Measurements from ENCODE around the gene MAFB. TPM values are rescaled to one million over a fixed set of nuclear protein-coding genes. Genes with fewer than 3 reads are reported as not detected.

The MAFB gene
- total RNA-seq, 2 experiments from 2014 or later: not detected

DNA sequence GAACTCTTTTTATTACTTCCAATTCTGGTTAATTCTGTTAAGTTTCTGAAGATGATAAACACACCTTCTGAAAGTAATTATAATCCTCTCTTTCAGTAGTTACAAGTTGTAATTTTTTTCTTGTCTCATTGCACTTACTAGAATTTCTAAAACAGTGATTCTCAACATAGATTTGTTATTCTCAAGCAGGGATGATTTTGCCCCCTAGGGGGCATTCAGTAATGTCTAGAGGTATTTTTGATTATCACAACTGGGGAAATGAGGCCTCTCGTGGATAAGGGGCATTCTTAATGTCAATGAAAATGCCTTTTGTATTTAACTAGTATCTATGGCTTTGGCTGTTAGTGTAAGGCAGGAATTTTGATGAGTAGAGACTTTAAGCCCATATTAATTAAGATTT, 39.4 kb upstream of the MAFB start:
- peak; percentile 41 for DNase-seq (ENCODE audit: low spot score)
- Histone ChIP-seq H3K27ac (ENCODE audit: low read depth, low read length, poor library complexity, severe bottlenecking) (no peak overlapping the region), H3K36me3 (ENCODE audit: insufficient read depth, low read length) (no peaks in the 10 kb centered on the region), H3K4me3 (ENCODE audit: low read depth, low read length, poor library complexity, severe bottlenecking) (no peak overlapping the region), H2AFZ (ENCODE audit: low read length) (no peak overlapping the region), H3K4me2 (ENCODE audit: low read length) (no peak overlapping the region), H3K79me2 (ENCODE audit: insufficient read depth, low read depth, low read length) (no peaks in the 10 kb centered on the region), H3K9me2 (ENCODE audit: insufficient read depth, low read length) (no peaks in the 10 kb centered on the region), H3K9me3 (ENCODE audit: low read length) (peaks cover 10% of the 10 kb centered on the region; the same call in 1 of the 2 replicates), H4K20me1 (ENCODE audit: insufficient read depth, low read length) (no peaks in the 10 kb centered on the region), H3K4me1 (ENCODE audit: insufficient read depth, low read length, poor library complexity, severe bottlenecking) (no peaks in the 10 kb centered on the region)
- CTCF ChIA-PET (ENCODE audit: unreplicated experiment): no interaction called here
- no TSS peak for BruUV-seq (replicated peaks)
- TF ChIP-seq EZH2phosphoT487 (IDR thresholded peaks at IDR 0.05; ENCODE audit: borderline replicate concordance, low read depth, low read length): no peak
- TF ChIP-seq, protein P1, sequence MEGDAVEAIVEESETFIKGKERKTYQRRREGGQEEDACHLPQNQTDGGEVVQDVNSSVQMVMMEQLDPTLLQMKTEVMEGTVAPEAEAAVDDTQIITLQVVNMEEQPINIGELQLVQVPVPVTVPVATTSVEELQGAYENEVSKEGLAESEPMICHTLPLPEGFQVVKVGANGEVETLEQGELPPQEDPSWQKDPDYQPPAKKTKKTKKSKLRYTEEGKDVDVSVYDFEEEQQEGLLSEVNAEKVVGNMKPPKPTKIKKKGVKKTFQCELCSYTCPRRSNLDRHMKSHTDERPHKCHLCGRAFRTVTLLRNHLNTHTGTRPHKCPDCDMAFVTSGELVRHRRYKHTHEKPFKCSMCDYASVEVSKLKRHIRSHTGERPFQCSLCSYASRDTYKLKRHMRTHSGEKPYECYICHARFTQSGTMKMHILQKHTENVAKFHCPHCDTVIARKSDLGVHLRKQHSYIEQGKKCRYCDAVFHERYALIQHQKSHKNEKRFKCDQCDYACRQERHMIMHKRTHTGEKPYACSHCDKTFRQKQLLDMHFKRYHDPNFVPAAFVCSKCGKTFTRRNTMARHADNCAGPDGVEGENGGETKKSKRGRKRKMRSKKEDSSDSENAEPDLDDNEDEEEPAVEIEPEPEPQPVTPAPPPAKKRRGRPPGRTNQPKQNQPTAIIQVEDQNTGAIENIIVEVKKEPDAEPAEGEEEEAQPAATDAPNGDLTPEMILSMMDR (conservative IDR thresholded peaks at IDR 0.05; ENCODE audit: low read length): peak; percentile 80
- POLR2A ChIA-PET: interaction anchor here (0.6 to 1.5 kb wide), 2 partner anchors 11 to 54 kb away, joined by 4 read pairs; no protein-coding TSS in a partner anchor
- intact Hi-C loops (cut with micrococcal nuclease; ENCODE audit: unreplicated experiment): no loop called here

DNA sequence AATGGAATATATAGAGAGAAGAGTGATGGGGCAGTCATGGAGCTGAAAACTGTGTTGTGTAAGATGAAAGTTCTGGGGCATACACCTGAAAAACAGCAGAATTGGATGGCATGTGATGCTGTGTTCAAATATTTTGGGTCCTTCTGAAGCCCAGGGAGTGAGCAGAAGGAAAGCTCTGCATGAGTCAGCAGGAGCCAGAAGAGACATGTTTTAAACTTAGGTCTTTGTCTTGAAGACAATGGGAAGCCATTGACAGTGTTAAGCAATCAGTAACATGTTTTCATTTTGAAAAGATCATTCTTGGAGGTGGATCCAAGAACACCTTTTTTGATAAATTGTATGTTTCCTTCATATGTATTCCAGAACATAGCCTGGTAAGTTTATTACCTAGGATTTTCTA, 38.9 kb upstream of the MAFB start:
- Histone ChIP-seq H2AFZ (ENCODE audit: low read length) (no peak overlapping the region), H3K9me2 (ENCODE audit: insufficient read depth, low read length) (no peaks in the 10 kb centered on the region), H3K4me2 (ENCODE audit: low read length) (no peak overlapping the region), H3K79me2 (ENCODE audit: insufficient read depth, low read depth, low read length) (no peaks in the 10 kb centered on the region), H3K9me3 (ENCODE audit: low read length) (peaks cover 10% of the 10 kb centered on the region; the same call in 1 of the 2 replicates), H3K36me3 (ENCODE audit: insufficient read depth, low read length) (no peaks in the 10 kb centered on the region), H3K4me3 (ENCODE audit: low read depth, low read length, poor library complexity, severe bottlenecking) (no peak overlapping the region), H3K27ac (ENCODE audit: low read depth, low read length, poor library complexity, severe bottlenecking) (no peak overlapping the region), H3K4me1 (ENCODE audit: insufficient read depth, low read length, poor library complexity, severe bottlenecking) (no peaks in the 10 kb centered on the region), H4K20me1 (ENCODE audit: insufficient read depth, low read length) (no peaks in the 10 kb centered on the region)
- TF ChIP-seq EZH2phosphoT487 (IDR thresholded peaks at IDR 0.05; ENCODE audit: borderline replicate concordance, low read depth, low read length): no peak
- TF ChIP-seq, protein P1 (conservative IDR thresholded peaks at IDR 0.05; ENCODE audit: low read length): no peak
- CTCF ChIA-PET (ENCODE audit: unreplicated experiment): no interaction called here
- DNase-seq (ENCODE audit: low spot score): no peak
- no TSS peak for BruUV-seq (replicated peaks)
- POLR2A ChIA-PET: no interaction called here
- intact Hi-C loops (cut with micrococcal nuclease; ENCODE audit: unreplicated experiment): no loop called here

DNA sequence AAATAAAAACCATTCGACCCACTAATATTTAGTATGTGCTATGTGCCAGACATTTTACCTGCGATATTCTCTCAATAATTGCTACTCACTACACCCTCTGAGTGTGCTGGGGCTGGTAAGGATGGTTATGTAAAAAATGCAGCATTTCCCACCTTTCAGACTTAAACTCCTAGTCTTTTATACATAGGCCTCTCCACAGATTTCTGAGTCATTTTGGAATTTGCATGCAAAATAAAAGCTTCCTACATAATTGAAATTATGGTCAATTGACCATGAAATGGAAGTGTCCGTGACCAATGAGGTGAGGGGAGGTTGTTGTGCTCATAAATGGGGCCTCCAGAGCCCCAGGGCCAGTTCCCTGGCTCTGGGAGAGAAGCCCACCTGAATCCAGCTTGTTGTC, 37.7 kb upstream of the MAFB start:
- Histone ChIP-seq H3K36me3 (ENCODE audit: insufficient read depth, low read length) (no peaks in the 10 kb centered on the region), H3K9me2 (ENCODE audit: insufficient read depth, low read length) (no peaks in the 10 kb centered on the region), H3K4me3 (ENCODE audit: low read depth, low read length, poor library complexity, severe bottlenecking) (no peak overlapping the region), H4K20me1 (ENCODE audit: insufficient read depth, low read length) (no peaks in the 10 kb centered on the region), H3K4me2 (ENCODE audit: low read length) (no peak overlapping the region), H2AFZ (ENCODE audit: low read length) (no peak overlapping the region), H3K27ac (ENCODE audit: low read depth, low read length, poor library complexity, severe bottlenecking) (no peak overlapping the region), H3K79me2 (ENCODE audit: insufficient read depth, low read depth, low read length) (no peaks in the 10 kb centered on the region), H3K9me3 (ENCODE audit: low read length) (peaks cover 10% of the 10 kb centered on the region; the same call in 1 of the 2 replicates), H3K4me1 (ENCODE audit: insufficient read depth, low read length, poor library complexity, severe bottlenecking) (no peaks in the 10 kb centered on the region)
- CTCF ChIA-PET (ENCODE audit: unreplicated experiment): no interaction called here
- no peak for DNase-seq (ENCODE audit: low spot score)
- POLR2A ChIA-PET: no interaction called here
- TF ChIP-seq EZH2phosphoT487 (IDR thresholded peaks at IDR 0.05; ENCODE audit: borderline replicate concordance, low read depth, low read length): no peak
- TF ChIP-seq, protein P1 (conservative IDR thresholded peaks at IDR 0.05; ENCODE audit: low read length): no peak
- no TSS peak for BruUV-seq (replicated peaks)
- intact Hi-C loops (cut with micrococcal nuclease; ENCODE audit: unreplicated experiment): no loop called here
